Measurements from ENCODE around the gene SRGAP1.

GRCh38 chr12:64120568-64120967, 276.1 kb downstream of the SRGAP1 start:
- TF ChIP-seq EZH2 (IDR thresholded peaks at IDR 0.05; ENCODE audit: insufficient read depth, poor library complexity, severe bottlenecking) (no peak), EZH2phosphoT487 (IDR thresholded peaks at IDR 0.05; ENCODE audit: insufficient read depth, low read depth) (no peak)
